Calu3 (cell line): ENCODE measurements around the gene SCYL2. TPM values are rescaled to one million over a fixed set of nuclear protein-coding genes. Genes with fewer than 3 reads are reported as not detected.

Source experiments
- BruUV-seq: library from RNA; stranded (reverse); fragments of 400-500 nt; replicated peaks from 2 replicates; lab custom pipeline; 2021; lab: Mats Ljungman, UMichigan
- CTCF ChIA-PET: fragments of 300-600 bp; sonication (Branson Sonifier 250); formaldehyde crosslinking; loops from one replicate; lab custom pipeline; 2022; ENCODE audit warnings: antibody characterized with exemption; lab: Charles Lee
- DNase-seq: peaks from one replicate; pipeline ENCODE4 v3.0.0; 2022
- H3K27ac Mint-ChIP-seq: one replicate; pipeline ENCODE4 v1.8.0; 2022; ENCODE audit warnings: mixed read lengths; ENCODE audit not compliant: unreplicated experiment
- H3K27me3 Mint-ChIP-seq: one replicate; pipeline ENCODE4 v1.8.0; 2022; ENCODE audit warnings: mixed read lengths; ENCODE audit not compliant: unreplicated experiment
- H3K36me3 Mint-ChIP-seq: one replicate; pipeline ENCODE4 v1.8.0; 2022; ENCODE audit warnings: mild to moderate bottlenecking, moderate library complexity, mixed read lengths; ENCODE audit not compliant: insufficient read depth, unreplicated experiment
- H3K4me1 Mint-ChIP-seq: one replicate; pipeline ENCODE4 v1.8.0; 2022; ENCODE audit warnings: mild to moderate bottlenecking, low read depth, mixed read lengths; ENCODE audit not compliant: unreplicated experiment
- H3K4me3 Mint-ChIP-seq: one replicate; pipeline ENCODE4 v1.8.0; 2022; ENCODE audit warnings: mild to moderate bottlenecking, low read depth, moderate library complexity, mixed read lengths; ENCODE audit not compliant: unreplicated experiment
- H3K9me3 Mint-ChIP-seq: one replicate; pipeline ENCODE4 v1.8.0; 2022; ENCODE audit warnings: low read depth, mixed read lengths; ENCODE audit not compliant: unreplicated experiment
- intact Hi-C: fragments of 100-400 bp; cut with micrococcal nuclease; formaldehyde crosslinking; loops from one replicate; pipeline ENCODE4 v1.10.0; 2022; ENCODE audit not compliant: unreplicated experiment
- total RNA-seq: library from RNA; stranded (reverse); gene quantifications from 2 replicates; pipeline ENCODE4 v1.2.3, GENCODE V29; 2022
- TF ChIP-seq, protein P1 (sequence below): fragments of 200-600 bp; IDR thresholded peaks from one replicate; pipeline ENCODE4 v1.8.0; 2022; ENCODE audit warnings: antibody characterized with exemption; ENCODE audit not compliant: unreplicated experiment

SCYL2 gene
- total RNA-seq, 1 experiment from 2014 or later: 59.9 TPM

DNA sequence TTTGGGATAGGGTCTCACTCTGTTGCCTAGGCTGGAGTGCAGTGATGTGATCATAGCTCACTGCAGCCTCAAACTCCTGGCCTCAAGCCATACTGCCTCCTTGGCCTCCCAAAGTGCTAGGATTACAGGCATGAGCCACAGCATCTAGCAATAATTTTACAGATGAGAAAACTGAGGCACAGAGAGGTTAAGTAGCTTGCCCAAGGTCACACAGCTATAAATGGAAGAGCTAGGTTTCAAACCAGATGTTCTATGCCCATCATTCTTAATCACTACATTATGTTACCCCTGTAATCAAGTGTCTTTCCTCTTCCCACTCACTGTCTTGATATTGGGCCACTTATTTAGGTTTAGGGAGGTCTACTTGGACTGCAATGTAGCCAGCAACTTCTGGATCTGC is 93.5 kb downstream of the SCYL2 start:
- intact Hi-C loops: no loop called here
- Mint-ChIP-seq H3K9me3 (no peaks in the 10 kb centered on the region), H3K36me3 (no peaks in the 10 kb centered on the region), H3K27me3 (peaks cover 8% of the 10 kb centered on the region), H3K4me1 (peaks cover 25% of the 10 kb centered on the region), H3K27ac (peak overlapping the region; percentile 4), H3K4me3 (no peak overlapping the region)
- TF ChIP-seq, protein P1, sequence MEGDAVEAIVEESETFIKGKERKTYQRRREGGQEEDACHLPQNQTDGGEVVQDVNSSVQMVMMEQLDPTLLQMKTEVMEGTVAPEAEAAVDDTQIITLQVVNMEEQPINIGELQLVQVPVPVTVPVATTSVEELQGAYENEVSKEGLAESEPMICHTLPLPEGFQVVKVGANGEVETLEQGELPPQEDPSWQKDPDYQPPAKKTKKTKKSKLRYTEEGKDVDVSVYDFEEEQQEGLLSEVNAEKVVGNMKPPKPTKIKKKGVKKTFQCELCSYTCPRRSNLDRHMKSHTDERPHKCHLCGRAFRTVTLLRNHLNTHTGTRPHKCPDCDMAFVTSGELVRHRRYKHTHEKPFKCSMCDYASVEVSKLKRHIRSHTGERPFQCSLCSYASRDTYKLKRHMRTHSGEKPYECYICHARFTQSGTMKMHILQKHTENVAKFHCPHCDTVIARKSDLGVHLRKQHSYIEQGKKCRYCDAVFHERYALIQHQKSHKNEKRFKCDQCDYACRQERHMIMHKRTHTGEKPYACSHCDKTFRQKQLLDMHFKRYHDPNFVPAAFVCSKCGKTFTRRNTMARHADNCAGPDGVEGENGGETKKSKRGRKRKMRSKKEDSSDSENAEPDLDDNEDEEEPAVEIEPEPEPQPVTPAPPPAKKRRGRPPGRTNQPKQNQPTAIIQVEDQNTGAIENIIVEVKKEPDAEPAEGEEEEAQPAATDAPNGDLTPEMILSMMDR: no peak
- BruUV-seq: no TSS peak
- CTCF ChIA-PET: interaction anchor here (1.3 kb wide), 1 partner anchor 12 kb away, joined by 4 read pairs; no protein-coding TSS in a partner anchor
- DNase-seq: no peak

DNA sequence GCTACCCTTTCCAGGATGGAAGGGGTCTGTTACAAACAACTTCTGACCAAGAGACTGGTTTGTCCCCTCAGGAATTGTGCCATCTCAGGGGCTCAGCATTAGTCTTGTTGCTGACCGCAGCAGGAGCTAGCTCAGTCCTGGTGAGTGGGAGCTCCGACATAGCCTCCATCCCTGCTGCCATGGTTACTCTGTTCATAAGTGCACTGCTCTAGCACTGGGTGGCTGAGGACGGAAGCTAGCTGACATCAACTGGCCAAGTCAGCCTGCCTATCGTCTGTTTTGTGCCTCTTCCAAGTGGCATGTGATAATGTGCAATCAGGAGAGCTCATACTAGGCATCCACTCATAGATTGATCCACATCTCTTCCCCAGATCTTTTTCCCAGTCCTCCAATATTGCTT is 97.3 kb downstream of the SCYL2 start:
- H3K36me3 Mint-ChIP-seq: no peaks in the 10 kb centered on the region
- DNase-seq: no peak
- TF ChIP-seq, protein P1: no peak
- no peak overlapping the region for H3K27ac Mint-ChIP-seq
- H3K27me3 Mint-ChIP-seq: peaks cover 8% of the 10 kb centered on the region
- no peak overlapping the region for H3K4me3 Mint-ChIP-seq
- no TSS peak for BruUV-seq
- CTCF ChIA-PET: interaction anchor here (0.6 kb wide), 1 partner anchor 307 kb away, joined by 4 read pairs; no protein-coding TSS in a partner anchor
- intact Hi-C loops: no loop called here
- H3K9me3 Mint-ChIP-seq: peaks cover 3% of the 10 kb centered on the region
- peaks cover 22% of the 10 kb centered on the region for H3K4me1 Mint-ChIP-seq

DNA sequence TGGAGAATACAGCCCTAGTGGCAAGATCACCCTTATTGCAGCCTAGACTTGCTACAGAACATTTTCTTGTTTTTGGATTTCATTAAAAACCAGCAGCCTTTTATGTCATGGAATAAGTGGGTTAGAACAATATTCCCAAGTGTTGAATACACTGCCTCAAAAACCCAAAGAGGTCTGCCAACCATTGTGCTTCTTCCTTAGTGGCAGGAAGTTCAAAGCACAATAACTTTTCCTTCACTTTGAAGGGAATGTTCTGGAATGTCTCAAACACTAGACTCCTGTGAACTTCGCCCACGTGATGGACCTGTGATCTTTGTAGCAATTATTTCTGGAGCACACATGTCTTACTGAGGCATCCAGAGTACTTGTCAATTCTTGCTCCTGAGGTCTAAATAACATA is 98.4 kb downstream of the SCYL2 start:
- CTCF ChIA-PET: interaction anchor here (0.7 kb wide), 1 partner anchor 355 kb away, joined by 4 read pairs; no protein-coding TSS in a partner anchor
- no peak for DNase-seq
- Mint-ChIP-seq H3K4me1 (peaks cover 11% of the 10 kb centered on the region), H3K27ac (no peak overlapping the region), H3K36me3 (no peaks in the 10 kb centered on the region), H3K4me3 (no peak overlapping the region), H3K27me3 (peaks cover 8% of the 10 kb centered on the region), H3K9me3 (peaks cover 6% of the 10 kb centered on the region)
- TF ChIP-seq, protein P1: no peak
- intact Hi-C loops: no loop called here
- BruUV-seq: no TSS peak

- Mint-ChIP-seq H3K4me1 (no peaks in the 10 kb centered on the region), H3K9me3 (peaks cover 6% of the 10 kb centered on the region), H3K27ac (no peak overlapping the region), H3K4me3 (no peak overlapping the region), H3K36me3 (no peaks in the 10 kb centered on the region), H3K27me3 (peaks cover 8% of the 10 kb centered on the region)
- CTCF ChIA-PET: no interaction called here
- TF ChIP-seq, protein P1: no peak
- no peak for DNase-seq
- no TSS peak for BruUV-seq
- intact Hi-C loops: no loop called here
Measured at GRCh38 chr12:100368066-100368465, 101.1 kb downstream of the SCYL2 start.
